ENCODE results near the gene CISD3. TPM values are rescaled to one million over a fixed set of nuclear protein-coding genes. Genes with fewer than 3 reads are reported as not detected.
A peak's percentile ranks its signal among the peaks of the same experiment; 100 is the strongest.

CISD3 gene
- total RNA-seq, 3 donors from 2014 or later, result 8.9 to 15.0 (median 12.5) TPM

DNA sequence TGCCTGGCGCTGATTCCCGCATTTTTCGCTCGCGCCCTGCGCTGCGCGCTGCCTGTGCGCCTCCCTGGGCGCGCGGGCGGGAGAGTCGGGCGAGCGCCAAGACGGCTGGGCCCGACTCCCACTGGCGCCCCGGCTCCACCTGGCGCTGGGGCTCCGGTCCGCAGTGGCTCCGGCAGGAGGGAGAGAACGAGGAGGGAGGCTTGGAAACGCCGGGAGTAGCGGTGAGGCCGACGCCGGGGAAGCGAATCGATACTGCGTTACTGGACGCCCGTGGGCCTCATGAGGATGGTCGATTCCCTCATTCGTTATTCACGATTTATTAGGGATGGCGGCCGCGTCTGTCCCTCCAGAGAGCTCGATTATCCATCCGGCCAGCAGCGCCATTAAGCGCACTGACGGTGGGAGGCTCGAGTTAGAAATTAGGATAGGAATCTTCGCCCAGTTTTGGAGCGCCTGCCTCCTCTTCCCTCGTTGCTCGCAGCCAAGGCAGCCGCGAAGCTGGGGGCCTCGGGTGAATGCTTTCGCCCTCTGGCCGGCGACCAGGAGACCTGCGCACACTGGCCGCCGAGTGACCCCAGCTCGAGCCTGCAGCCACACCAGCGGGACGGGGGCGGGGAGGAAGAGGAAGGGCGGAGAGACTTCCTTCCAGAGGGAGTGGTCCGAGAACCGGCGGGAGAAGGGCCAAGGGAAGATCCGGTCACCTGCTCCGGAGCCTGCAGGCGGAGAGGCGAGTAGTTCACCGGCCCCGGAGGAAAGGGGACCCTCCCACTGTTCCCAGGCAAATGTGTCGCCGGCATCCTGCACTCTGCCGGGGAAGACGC, 19.3 kb downstream of the CISD3 start:
- DNase-seq (ENCODE audit: low spot score in 2 of 2), result peak; percentile 72 to 89
- Histone ChIP-seq H3K27ac (peak overlapping the region; percentile 78 to 93), H3K9me3 (no peaks in the 10 kb centered on the region), H3K4me3 (peak overlapping the region; percentile 84 to 91 (median 88)), H3K27me3 (no peaks in the 10 kb centered on the region), H3K36me3 (no peaks in the 10 kb centered on the region), H3K4me1 (peaks cover 4 to 26% of the 10 kb centered on the region in 2 donors)
- intact Hi-C loops (cut with DNase I; ENCODE audit: low total_unique reads), result no loop called here
- TF ChIP-seq POLR2A (IDR thresholded peaks at IDR 0.05) (peak; percentile 64), POLR2AphosphoS5 (IDR thresholded peaks at IDR 0.05) (peak; percentile 41 to 56 (median 47)), CTCF (IDR thresholded peaks at IDR 0.05) (no peak)

DNA sequence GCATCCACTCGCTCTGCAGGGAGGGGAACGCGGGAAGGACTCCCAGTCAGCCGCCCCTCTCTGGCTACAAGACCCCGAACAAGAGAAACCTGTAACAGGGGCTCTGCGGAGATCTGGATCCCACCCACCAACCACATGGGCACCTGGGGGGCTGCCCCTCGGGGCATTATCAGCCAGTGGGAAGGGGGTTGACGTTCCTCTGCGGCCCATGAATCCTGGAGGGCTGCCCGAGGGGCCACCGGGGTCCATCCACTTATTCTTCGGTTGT, 19.8 kb downstream of the CISD3 start:
- H3K27ac ChIP-seq, result peak overlapping the region; percentile 78 to 93
- peak overlapping the region; percentile 84 to 91 (median 88) for H3K4me3 ChIP-seq
- H3K4me1 ChIP-seq, result peaks cover 4 to 27% of the 10 kb centered on the region in 2 donors
- no peak for TF ChIP-seq CTCF (IDR thresholded peaks at IDR 0.05)
- no peak for TF ChIP-seq POLR2AphosphoS5 (IDR thresholded peaks at IDR 0.05)
- no peak for TF ChIP-seq POLR2A (IDR thresholded peaks at IDR 0.05)
- no peaks in the 10 kb centered on the region for H3K27me3 ChIP-seq
- no peaks in the 10 kb centered on the region for H3K36me3 ChIP-seq
- no peaks in the 10 kb centered on the region for H3K9me3 ChIP-seq
- no peak for DNase-seq (ENCODE audit: low spot score in 2 of 2)
- intact Hi-C loops (cut with DNase I; ENCODE audit: low total_unique reads), result no loop called here

- H3K27me3 ChIP-seq, result no peaks in the 10 kb centered on the region
- peaks cover 4 to 27% of the 10 kb centered on the region in 2 donors for H3K4me1 ChIP-seq
- H3K4me3 ChIP-seq, result peak overlapping the region; percentile 84 to 91 (median 88)
- H3K9me3 ChIP-seq, result no peaks in the 10 kb centered on the region
- peak overlapping the region; percentile 78 to 93 for H3K27ac ChIP-seq
- intact Hi-C loops (cut with DNase I; ENCODE audit: low total_unique reads), result no loop called here
- TF ChIP-seq CTCF (IDR thresholded peaks at IDR 0.05), result no peak
- no peak for TF ChIP-seq POLR2AphosphoS5 (IDR thresholded peaks at IDR 0.05)
- no peak for TF ChIP-seq POLR2A (IDR thresholded peaks at IDR 0.05)
- H3K36me3 ChIP-seq, result no peaks in the 10 kb centered on the region
- DNase-seq (ENCODE audit: low spot score in 2 of 2), result no peak
These were observed 20.4 kb downstream of the CISD3 start for GRCh38 chr17:38750312-38751121.

DNA sequence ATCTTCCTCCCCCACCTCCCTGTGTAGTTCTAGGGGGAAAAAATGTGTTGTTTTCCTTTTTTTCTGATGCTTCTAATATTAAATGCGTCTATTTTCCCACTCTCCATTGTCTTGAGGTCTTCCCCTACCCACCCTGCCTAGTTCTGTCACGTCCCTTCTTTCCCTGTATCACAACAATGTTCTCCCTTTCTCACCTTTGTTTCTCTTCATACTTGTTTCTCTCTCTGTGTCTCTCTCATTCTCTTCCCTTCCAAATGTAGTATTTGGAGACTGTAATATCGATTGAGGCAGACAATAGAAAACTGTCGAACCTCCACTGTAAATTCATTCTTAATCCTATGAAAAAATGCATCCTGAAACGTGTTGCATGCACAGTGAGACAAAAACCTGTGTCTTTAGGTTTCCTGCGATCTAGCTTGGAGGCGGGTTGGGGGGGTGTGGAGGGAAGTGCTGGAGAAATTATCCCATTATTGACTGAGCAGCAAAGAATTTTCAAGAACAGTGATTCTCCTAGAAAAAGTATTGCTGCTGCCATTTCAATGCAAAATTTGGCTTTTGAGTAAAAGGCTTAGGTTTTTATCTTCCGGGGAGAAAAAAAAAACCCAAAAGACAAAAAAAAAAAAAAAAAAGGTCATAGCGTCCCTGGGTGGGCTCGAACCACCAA, 21.1 kb downstream of the CISD3 start:
- H3K4me1 ChIP-seq, result peaks cover under 1 to 22% of the 10 kb centered on the region in 2 donors
- peak overlapping the region; percentile 84 to 96 (median 91) for H3K4me3 ChIP-seq
- H3K27me3 ChIP-seq, result no peaks in the 10 kb centered on the region
- peak overlapping the region; percentile 79 to 94 for H3K27ac ChIP-seq
- intact Hi-C loops (cut with DNase I; ENCODE audit: low total_unique reads), result no loop called here
- TF ChIP-seq CTCF (IDR thresholded peaks at IDR 0.05) (no peak), POLR2A (IDR thresholded peaks at IDR 0.05) (no peak), POLR2AphosphoS5 (IDR thresholded peaks at IDR 0.05) (no peak)
- no peak for DNase-seq (ENCODE audit: low spot score in 2 of 2)
- H3K36me3 ChIP-seq, result no peaks in the 10 kb centered on the region
- H3K9me3 ChIP-seq, result no peaks in the 10 kb centered on the region
